Measurements from ENCODE around the gene GALNT12.

GALNT12 gene

DNA sequence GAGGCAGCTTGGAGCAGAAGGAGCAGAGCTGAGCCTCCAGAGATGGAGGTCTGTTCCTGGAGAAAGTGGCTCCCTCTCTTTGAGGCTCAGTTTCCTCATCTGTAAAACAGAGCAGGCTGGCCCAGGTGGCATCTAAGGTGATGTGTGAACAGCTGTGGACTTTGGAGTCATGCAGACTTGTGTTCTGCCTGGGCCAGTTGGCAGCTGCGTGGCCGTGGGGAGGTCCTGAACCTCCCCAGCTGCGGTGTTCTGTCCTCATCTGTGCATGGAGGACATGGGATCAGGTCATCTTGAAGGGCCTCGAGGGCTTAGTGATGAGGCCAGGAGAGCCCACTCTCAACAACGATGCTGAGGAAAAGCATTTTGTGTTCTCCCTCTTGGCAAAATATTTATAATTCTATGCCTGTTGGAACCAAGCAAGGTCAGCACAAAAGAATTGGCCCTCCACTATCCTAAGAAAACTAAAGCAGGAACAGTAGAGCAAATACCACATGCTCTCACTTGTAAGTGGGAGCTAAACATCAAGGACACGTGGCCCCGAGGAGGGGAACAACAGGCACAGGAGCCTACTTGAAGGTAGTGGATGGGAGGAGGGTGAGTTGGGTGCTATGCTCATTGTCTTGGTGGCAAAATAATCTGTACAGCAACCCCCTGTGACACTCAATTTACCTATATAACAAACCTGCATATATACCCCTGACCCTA is 73.0 kb downstream of the GALNT12 start:
- H3K36me3 ChIP-seq (ENCODE audit: insufficient read depth, low read depth, low read length), result no peaks in the 10 kb centered on the region
- no peak overlapping the region for H3K9ac ChIP-seq (ENCODE audit: low read depth, low read length)
- H3K9me3 ChIP-seq (ENCODE audit: insufficient read depth, low read depth, low read length), result no peaks in the 10 kb centered on the region
- H3K4me3 ChIP-seq (ENCODE audit: low read length), result no peak overlapping the region
- H3K27ac ChIP-seq (ENCODE audit: low read length), result no peak overlapping the region
- no peaks in the 10 kb centered on the region for H3K4me1 ChIP-seq (ENCODE audit: insufficient read depth, low read length)
- no peaks in the 10 kb centered on the region; the same call in 1 of the 2 replicates for H3K27me3 ChIP-seq (ENCODE audit: insufficient read depth, low read length)

GRCh38 chr9:98881356-98881755 is 73.9 kb downstream of the GALNT12 start:
- no peaks in the 10 kb centered on the region for H3K9me3 ChIP-seq (ENCODE audit: insufficient read depth, low read depth, low read length)
- no peaks in the 10 kb centered on the region; the same call in 1 of the 2 replicates for H3K27me3 ChIP-seq (ENCODE audit: insufficient read depth, low read length)
- H3K4me3 ChIP-seq (ENCODE audit: low read length), result no peak overlapping the region

GRCh38 chr9:98881836-98882568 is 74.5 kb downstream of the GALNT12 start:
- H3K4me3 ChIP-seq (ENCODE audit: low read length), result no peak overlapping the region
- no peaks in the 10 kb centered on the region for H3K36me3 ChIP-seq (ENCODE audit: insufficient read depth, low read depth, low read length)
- no peak overlapping the region for H3K27ac ChIP-seq (ENCODE audit: low read length)
- H3K4me1 ChIP-seq (ENCODE audit: insufficient read depth, low read length), result no peaks in the 10 kb centered on the region
- H3K9ac ChIP-seq (ENCODE audit: low read depth, low read length), result no peak overlapping the region
- no peaks in the 10 kb centered on the region; the same call in 1 of the 2 replicates for H3K27me3 ChIP-seq (ENCODE audit: insufficient read depth, low read length)
- no peaks in the 10 kb centered on the region for H3K9me3 ChIP-seq (ENCODE audit: insufficient read depth, low read depth, low read length)

More at GRCh38 chr9:98881356-98881755, 73.9 kb downstream of the GALNT12 start:
- H3K9ac ChIP-seq (ENCODE audit: low read depth, low read length), result no peak overlapping the region
- H3K36me3 ChIP-seq (ENCODE audit: insufficient read depth, low read depth, low read length), result no peaks in the 10 kb centered on the region
- no peak overlapping the region for H3K27ac ChIP-seq (ENCODE audit: low read length)
- no peaks in the 10 kb centered on the region for H3K4me1 ChIP-seq (ENCODE audit: insufficient read depth, low read length)

- no peak overlapping the region for H3K27ac ChIP-seq (ENCODE audit: low read length)
Observed at GRCh38 chr9:98882569-98882923, 75.1 kb downstream of the GALNT12 start.

GRCh38 chr9:98883276-98883675 is 75.8 kb downstream of the GALNT12 start:
- Histone ChIP-seq H3K27me3 (ENCODE audit: insufficient read depth, low read length) (no peaks in the 10 kb centered on the region; the same call in 1 of the 2 replicates), H3K9ac (ENCODE audit: low read depth, low read length) (no peak overlapping the region), H3K27ac (ENCODE audit: low read length) (no peak overlapping the region), H3K36me3 (ENCODE audit: insufficient read depth, low read depth, low read length) (no peaks in the 10 kb centered on the region), H3K9me3 (ENCODE audit: insufficient read depth, low read depth, low read length) (no peaks in the 10 kb centered on the region), H3K4me3 (ENCODE audit: low read length) (no peak overlapping the region), H3K4me1 (ENCODE audit: insufficient read depth, low read length) (no peaks in the 10 kb centered on the region)

More at GRCh38 chr9:98882569-98882923, 75.1 kb downstream of the GALNT12 start:
- Histone ChIP-seq H3K27me3 (ENCODE audit: insufficient read depth, low read length) (no peaks in the 10 kb centered on the region; the same call in 1 of the 2 replicates), H3K9me3 (ENCODE audit: insufficient read depth, low read depth, low read length) (no peaks in the 10 kb centered on the region), H3K9ac (ENCODE audit: low read depth, low read length) (no peak overlapping the region), H3K4me1 (ENCODE audit: insufficient read depth, low read length) (no peaks in the 10 kb centered on the region), H3K36me3 (ENCODE audit: insufficient read depth, low read depth, low read length) (no peaks in the 10 kb centered on the region), H3K4me3 (ENCODE audit: low read length) (no peak overlapping the region)

- H3K9me3 ChIP-seq (ENCODE audit: insufficient read depth, low read depth, low read length), result no peaks in the 10 kb centered on the region
- H3K9ac ChIP-seq (ENCODE audit: low read depth, low read length), result no peak overlapping the region
- H3K4me3 ChIP-seq (ENCODE audit: low read length), result no peak overlapping the region
- no peak overlapping the region for H3K27ac ChIP-seq (ENCODE audit: low read length)
- no peaks in the 10 kb centered on the region; the same call in 1 of the 2 replicates for H3K27me3 ChIP-seq (ENCODE audit: insufficient read depth, low read length)
- no peaks in the 10 kb centered on the region for H3K4me1 ChIP-seq (ENCODE audit: insufficient read depth, low read length)
- H3K36me3 ChIP-seq (ENCODE audit: insufficient read depth, low read depth, low read length), result no peaks in the 10 kb centered on the region
Observed at GRCh38 chr9:98884849-98885248, 77.4 kb downstream of the GALNT12 start.

DNA sequence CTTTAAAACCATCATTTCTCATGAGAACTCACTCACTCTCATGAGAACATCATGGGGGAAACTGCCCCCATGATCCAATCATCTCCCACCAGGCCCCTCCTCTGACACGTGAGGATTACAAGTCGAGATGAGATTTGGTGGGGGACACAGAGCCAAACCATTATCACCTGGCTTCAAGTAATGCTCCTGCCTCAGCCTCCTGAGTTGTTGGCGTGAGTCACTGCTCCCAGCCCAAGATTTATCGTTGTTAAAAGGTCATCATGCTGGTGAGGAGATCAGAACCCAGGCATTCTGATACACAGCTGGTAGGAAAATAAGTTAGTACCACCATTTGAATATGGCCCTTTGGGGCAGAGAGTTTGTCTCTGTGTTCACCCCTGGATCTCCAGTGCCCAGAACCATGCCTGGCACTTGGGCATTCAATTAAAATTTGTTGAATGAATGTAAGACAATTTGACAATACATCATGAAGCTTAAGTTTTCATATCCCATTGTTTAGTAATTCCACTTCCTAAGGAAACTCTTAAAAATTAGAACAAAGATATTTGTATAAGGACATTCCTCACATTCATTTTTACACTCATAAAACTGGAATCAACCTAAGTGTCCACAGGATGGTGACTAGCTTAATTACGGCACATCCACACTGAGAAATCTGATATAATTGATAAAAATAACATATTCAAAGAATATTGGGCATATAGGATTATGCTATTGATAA is 78.3 kb downstream of the GALNT12 start:
- H3K36me3 ChIP-seq (ENCODE audit: insufficient read depth, low read depth, low read length), result no peaks in the 10 kb centered on the region
- no peak overlapping the region for H3K27ac ChIP-seq (ENCODE audit: low read length)
- no peaks in the 10 kb centered on the region for H3K9me3 ChIP-seq (ENCODE audit: insufficient read depth, low read depth, low read length)
- no peak overlapping the region for H3K9ac ChIP-seq (ENCODE audit: low read depth, low read length)
- H3K4me1 ChIP-seq (ENCODE audit: insufficient read depth, low read length), result no peaks in the 10 kb centered on the region
- H3K4me3 ChIP-seq (ENCODE audit: low read length), result no peak overlapping the region
- H3K27me3 ChIP-seq (ENCODE audit: insufficient read depth, low read length), result no peaks in the 10 kb centered on the region

GRCh38 chr9:98886691-98887229 is 79.3 kb downstream of the GALNT12 start:
- Histone ChIP-seq H3K36me3 (ENCODE audit: insufficient read depth, low read depth, low read length) (no peaks in the 10 kb centered on the region), H3K27me3 (ENCODE audit: insufficient read depth, low read length) (no peaks in the 10 kb centered on the region), H3K9me3 (ENCODE audit: insufficient read depth, low read depth, low read length) (no peaks in the 10 kb centered on the region), H3K9ac (ENCODE audit: low read depth, low read length) (no peak overlapping the region), H3K4me3 (ENCODE audit: low read length) (no peak overlapping the region), H3K4me1 (ENCODE audit: insufficient read depth, low read length) (no peaks in the 10 kb centered on the region), H3K27ac (ENCODE audit: low read length) (no peak overlapping the region)

DNA sequence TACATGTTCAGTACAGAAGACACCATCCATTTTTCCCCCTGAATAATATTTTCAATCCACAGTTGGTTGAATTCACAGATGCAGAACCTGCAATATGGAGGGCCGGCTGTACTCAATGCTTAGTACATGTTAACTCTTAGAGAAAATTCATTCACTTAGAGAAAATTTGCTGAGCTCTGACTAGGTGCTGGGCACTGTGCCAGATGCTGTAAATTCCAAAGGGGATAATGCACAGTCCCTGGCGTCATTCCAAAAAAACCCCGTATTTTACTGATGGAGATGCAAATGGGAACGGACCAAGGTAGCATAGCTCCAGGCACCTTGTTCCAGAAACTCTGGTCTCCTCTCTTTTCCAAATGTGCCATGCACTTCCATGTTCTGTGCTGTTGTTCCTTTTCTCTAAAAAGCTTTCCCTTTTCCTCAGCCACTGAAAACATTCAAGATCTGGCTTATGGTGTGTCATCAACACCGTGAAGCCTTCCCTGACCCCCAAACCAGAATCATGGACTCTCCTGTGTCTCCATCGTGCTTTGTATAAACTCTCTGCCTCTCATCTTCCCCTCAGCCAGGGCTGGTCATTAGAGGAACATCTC is 80.5 kb downstream of the GALNT12 start:
- Histone ChIP-seq H3K36me3 (ENCODE audit: insufficient read depth, low read depth, low read length) (no peaks in the 10 kb centered on the region), H3K27ac (ENCODE audit: low read length) (no peak overlapping the region), H3K4me1 (ENCODE audit: insufficient read depth, low read length) (no peaks in the 10 kb centered on the region), H3K4me3 (ENCODE audit: low read length) (no peak overlapping the region), H3K27me3 (ENCODE audit: insufficient read depth, low read length) (no peaks in the 10 kb centered on the region), H3K9me3 (ENCODE audit: insufficient read depth, low read depth, low read length) (no peaks in the 10 kb centered on the region), H3K9ac (ENCODE audit: low read depth, low read length) (no peak overlapping the region)

- Histone ChIP-seq H3K27ac (ENCODE audit: low read length) (no peak overlapping the region), H3K4me3 (ENCODE audit: low read length) (no peak overlapping the region), H3K36me3 (ENCODE audit: insufficient read depth, low read depth, low read length) (no peaks in the 10 kb centered on the region), H3K9me3 (ENCODE audit: insufficient read depth, low read depth, low read length) (no peaks in the 10 kb centered on the region), H3K27me3 (ENCODE audit: insufficient read depth, low read length) (no peaks in the 10 kb centered on the region), H3K9ac (ENCODE audit: low read depth, low read length) (no peak overlapping the region), H3K4me1 (ENCODE audit: insufficient read depth, low read length) (no peaks in the 10 kb centered on the region)
Observed at GRCh38 chr9:98888801-98889421, 81.4 kb downstream of the GALNT12 start.

DNA sequence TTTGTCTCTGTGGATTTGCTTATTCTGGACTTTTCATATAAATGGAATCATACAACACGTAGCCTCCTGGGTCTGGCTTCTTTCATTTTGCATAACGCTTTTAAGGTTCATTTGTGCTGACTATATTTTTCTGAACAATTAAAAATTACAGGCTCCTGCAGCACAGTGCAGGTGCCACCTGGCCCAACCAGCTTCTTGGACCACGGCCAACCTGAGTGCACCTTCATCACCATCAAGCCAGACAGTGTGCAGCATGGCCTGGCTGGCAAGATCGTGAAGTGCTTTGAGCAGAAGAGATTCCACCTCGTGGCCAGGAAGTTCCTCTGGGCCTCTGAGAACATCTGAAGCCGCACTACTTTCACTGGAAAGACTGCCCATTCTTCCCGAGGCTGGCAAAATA is 82.8 kb downstream of the GALNT12 start:
- no peak overlapping the region for H3K4me3 ChIP-seq (ENCODE audit: low read length)
- H3K4me1 ChIP-seq (ENCODE audit: insufficient read depth, low read length), result no peaks in the 10 kb centered on the region
- H3K9ac ChIP-seq (ENCODE audit: low read depth, low read length), result no peak overlapping the region
- no peaks in the 10 kb centered on the region for H3K9me3 ChIP-seq (ENCODE audit: insufficient read depth, low read depth, low read length)
- no peaks in the 10 kb centered on the region for H3K36me3 ChIP-seq (ENCODE audit: insufficient read depth, low read depth, low read length)
- no peaks in the 10 kb centered on the region for H3K27me3 ChIP-seq (ENCODE audit: insufficient read depth, low read length)
- no peak overlapping the region for H3K27ac ChIP-seq (ENCODE audit: low read length)
